H1 (cell line): Measurements from ENCODE around the gene SPRN. TPM values are rescaled to one million over a fixed set of nuclear protein-coding genes. Genes with fewer than 3 reads are reported as not detected.

Source experiments
- CTCF ChIA-PET: fragments of 300-600 bp; sonication (Branson Sonifier 250); formaldehyde crosslinking; loops from one replicate; lab custom pipeline; 2021; ENCODE audit not compliant: partially characterized antibody; lab: Charles Lee
- POLR2A ChIA-PET: fragments of 300-600 bp; sonication (Branson Sonifier 250); formaldehyde crosslinking; loops from one replicate; lab custom pipeline; 2021; ENCODE audit warnings: inconsistent platforms; ENCODE audit not compliant: partially characterized antibody; lab: Charles Lee
- DNase-seq, 2 experiments: peaks; one replicate each; pipeline versions ENCODE4 v3.0.0 to v3.0.0-alpha.2; 2010 to 2022; ENCODE audit warnings: low spot score in 2 of 2, low read depth in 1 of 2, mixed read lengths in 1 of 2
- FAIRE-seq: peaks from 2 replicates; lab custom pipeline; 2011; peaks lifted over from hg19 to GRCh38; lab: Jason Lieb, UNC
- H2AFZ ChIP-seq: 2 replicates; pipeline ENCODE4 v1.8.1; 2012; ENCODE audit warnings: low read length, inconsistent platforms
- H2AK5ac ChIP-seq: 2 replicates; pipeline ENCODE4 v1.6.1; 2013; ENCODE audit warnings: low read depth, low read length
- H2BK120ac ChIP-seq: replicated peaks from 2 replicates; pipeline ENCODE3; 2013; ENCODE audit warnings: low read depth, low read length, inconsistent platforms
- H2BK12ac ChIP-seq: 2 replicates; pipeline ENCODE4 v1.6.1; 2013; ENCODE audit warnings: low read depth, low read length
- H2BK15ac ChIP-seq: 2 replicates; pipeline ENCODE4 v1.6.1; 2013; ENCODE audit warnings: low read length
- H2BK20ac ChIP-seq: 2 replicates; pipeline ENCODE4 v1.6.1; 2013; ENCODE audit warnings: low read length
- H2BK5ac ChIP-seq: 2 replicates; pipeline ENCODE4 v1.6.1; 2013; ENCODE audit warnings: low read depth, low read length
- H3K14ac ChIP-seq: 2 replicates; pipeline ENCODE4 v1.6.1; 2013; ENCODE audit warnings: inconsistent platforms; ENCODE audit not compliant: insufficient read length
- H3K18ac ChIP-seq: 2 replicates; pipeline ENCODE4 v1.6.1; 2013; ENCODE audit warnings: low read length; ENCODE audit errors: extremely low read depth
- H3K23ac ChIP-seq: 2 replicates; pipeline ENCODE4 v1.6.1; 2013; ENCODE audit warnings: inconsistent platforms; ENCODE audit not compliant: insufficient read length
- H3K23me2 ChIP-seq: 2 replicates; pipeline ENCODE4 v1.6.1; 2013; ENCODE audit warnings: low read depth, low read length
- H3K27ac ChIP-seq: 2 replicates; pipeline ENCODE4 v1.6.1; 2011; ENCODE audit warnings: low read depth, low read length, inconsistent platforms
- H3K27me3 ChIP-seq, 4 experiments: replicated peaks in 1 of 4; 1 replicate in 1 of 4; 2 replicates in 3 of 4; pipeline versions ENCODE4 v1.6.1 to v1.8.1; 2011 to 2013; ENCODE audit warnings: low read length in 3 of 4, mild to moderate bottlenecking in 3 of 4, inconsistent platforms in 2 of 4, mixed read lengths in 2 of 4, moderate library complexity in 1 of 4; ENCODE audit not compliant: control insufficient read depth in 3 of 4, insufficient read depth in 3 of 4; ENCODE audit errors: extremely low read depth in 1 of 4
- H3K36me3 ChIP-seq, 4 experiments: 2 replicates each; pipeline versions ENCODE4 v1.6.1 to v1.8.1; 2011 to 2013; ENCODE audit warnings: mild to moderate bottlenecking in 4 of 4, low read length in 3 of 4, moderate library complexity in 2 of 4, control low read depth in 1 of 4, inconsistent platforms in 1 of 4; ENCODE audit not compliant: insufficient read depth in 4 of 4, control insufficient read depth in 2 of 4
- H3K4ac ChIP-seq: replicated peaks from 2 replicates; pipeline ENCODE3; 2013; ENCODE audit warnings: low read length, low read depth, mixed read lengths, inconsistent platforms; ENCODE audit not compliant: insufficient read length
- H3K4me1 ChIP-seq, 4 experiments: replicated peaks in 1 of 4; 1 replicate in 1 of 4; 2 replicates in 3 of 4; pipeline versions ENCODE4 v1.6.1 to v1.8.1; 2011 to 2013; ENCODE audit warnings: low read length in 3 of 4, inconsistent platforms in 2 of 4, mixed read lengths in 1 of 4; ENCODE audit not compliant: insufficient read depth in 4 of 4, control insufficient read depth in 3 of 4
- H3K4me2 ChIP-seq, 2 experiments: 2 replicates each; pipeline versions ENCODE4 v1.6.1 to v1.8.1; 2011 to 2013; ENCODE audit warnings: low read depth in 2 of 2, low read length in 2 of 2, control low read depth in 1 of 2, inconsistent platforms in 1 of 2, mild to moderate bottlenecking in 1 of 2; ENCODE audit not compliant: insufficient read depth in 1 of 2
- H3K4me3 ChIP-seq, 4 experiments: fragments of 200-600, 300-600 bp in 1 of 4; sonication (generic), shearing (Covaris generic), sonication (Bioruptor Twin) in 1 of 4; 2 replicates each; pipeline versions ENCODE4 v1.5.1 to v1.8.1; 2011 to 2016; ENCODE audit warnings: low read length in 4 of 4, low read depth in 3 of 4, control low read depth in 2 of 4, inconsistent platforms in 2 of 4, mild to moderate bottlenecking in 2 of 4, mixed read lengths in 1 of 4, moderate library complexity in 1 of 4; ENCODE audit not compliant: insufficient read depth in 2 of 4; ENCODE audit errors: extremely low read depth in 1 of 4
- H3K56ac ChIP-seq: replicated peaks from 2 replicates; pipeline ENCODE3; 2013; ENCODE audit warnings: low read depth, mild to moderate bottlenecking, mixed read lengths, low read length, inconsistent platforms; ENCODE audit not compliant: insufficient read length
- H3K79me1 ChIP-seq: 2 replicates; pipeline ENCODE4 v1.6.1; 2013; ENCODE audit warnings: low read depth, low read length, control low read depth
- H3K79me2 ChIP-seq, 2 experiments: 2 replicates each; pipeline versions ENCODE4 v1.6.1 to v1.8.1; 2012 to 2013; ENCODE audit warnings: low read length in 2 of 2, mild to moderate bottlenecking in 2 of 2, inconsistent platforms in 1 of 2; ENCODE audit not compliant: insufficient read depth in 2 of 2, control insufficient read depth in 1 of 2
- H3K9ac ChIP-seq, 4 experiments: replicated peaks in 1 of 4; 1 replicate in 1 of 4; 2 replicates in 3 of 4; pipeline versions ENCODE4 v1.6.1 to v1.8.1; 2011 to 2013; ENCODE audit warnings: low read depth in 3 of 4, low read length in 3 of 4, control low read depth in 2 of 4, mild to moderate bottlenecking in 2 of 4, moderate library complexity in 2 of 4, inconsistent platforms in 1 of 4; ENCODE audit errors: extremely low read depth in 1 of 4
- H3K9me3 ChIP-seq, 2 experiments: 2 replicates each; pipeline versions ENCODE4 v1.6.1 to v1.8.1; 2012 to 2013; ENCODE audit warnings: mild to moderate bottlenecking in 2 of 2, moderate library complexity in 2 of 2, control low read depth in 1 of 2, inconsistent platforms in 1 of 2, low read depth in 1 of 2, low read length in 1 of 2, mixed read lengths in 1 of 2; ENCODE audit not compliant: insufficient read depth in 2 of 2
- H4K20me1 ChIP-seq, 2 experiments: replicated peaks in 1 of 2; 2 replicates each; pipeline versions ENCODE3 to v1.8.1; 2011 to 2013; ENCODE audit warnings: inconsistent platforms in 2 of 2, low read length in 2 of 2, mild to moderate bottlenecking in 1 of 2; ENCODE audit not compliant: insufficient read depth in 2 of 2, control insufficient read depth in 1 of 2
- H4K5ac ChIP-seq: 2 replicates; pipeline ENCODE4 v1.6.1; 2013; ENCODE audit warnings: low read length, low read depth, mixed read lengths, inconsistent platforms; ENCODE audit not compliant: insufficient read length
- H4K8ac ChIP-seq: 2 replicates; pipeline ENCODE4 v1.8.0; 2013; ENCODE audit warnings: mild to moderate bottlenecking, moderate library complexity, low read length, inconsistent platforms; ENCODE audit not compliant: insufficient read depth; ENCODE audit errors: extremely low read depth
- H4K91ac ChIP-seq: replicated peaks from 2 replicates; pipeline ENCODE3; 2013; ENCODE audit warnings: low read length, mixed read lengths, inconsistent platforms; ENCODE audit not compliant: insufficient read length
- BCL11A ChIP-seq, 2 experiments: IDR thresholded peaks; one replicate each; pipeline ENCODE4 v1.6.1; 2011; ENCODE audit warnings: low read depth in 2 of 2, low read length in 2 of 2, mild to moderate bottlenecking in 2 of 2
- BRCA1 ChIP-seq: IDR thresholded peaks from 2 replicates; pipeline ENCODE4 v1.6.1; 2012; ENCODE audit warnings: low read depth, low read length, improper control_type of control experiment
- CHD2 ChIP-seq: IDR thresholded peaks from 2 replicates; pipeline ENCODE4 v1.6.1; 2012; ENCODE audit warnings: low read length, improper control_type of control experiment
- PHF8 ChIP-seq: fragments of 200-600 bp; sonication (generic); conservative IDR thresholded peaks from 2 replicates; pipeline ENCODE4 v1.7.1; 2012; ENCODE audit warnings: low read depth, mild to moderate bottlenecking, inconsistent platforms, low read length, moderate library complexity
- POLR2A ChIP-seq, 2 experiments: IDR thresholded peaks; 1 replicate in 1 of 2; 2 replicates in 1 of 2; pipeline ENCODE4 v1.6.1; 2011; ENCODE audit warnings: low read depth in 2 of 2, low read length in 2 of 2, mild to moderate bottlenecking in 2 of 2; ENCODE audit errors: control extremely low read depth in 1 of 2
- POLR2AphosphoS5 ChIP-seq: IDR thresholded peaks from 2 replicates; pipeline ENCODE4 v1.6.1; 2011; ENCODE audit warnings: low read depth, low read length
- RBBP5 ChIP-seq: IDR thresholded peaks from 2 replicates; pipeline ENCODE4 v1.7.1; 2012; ENCODE audit warnings: low read depth, mild to moderate bottlenecking, inconsistent platforms, low read length, moderate library complexity, borderline replicate concordance
- SIX5 ChIP-seq: IDR thresholded peaks from 2 replicates; pipeline ENCODE4 v1.6.1; 2011; ENCODE audit warnings: mild to moderate bottlenecking, low read depth, low read length
- SP1 ChIP-seq: IDR thresholded peaks from 2 replicates; pipeline ENCODE4 v1.6.1; 2011; ENCODE audit warnings: low read depth, low read length
- SUZ12 ChIP-seq: fragments of 200-600 bp; sonication (generic); IDR thresholded peaks from 2 replicates; pipeline ENCODE4 v1.6.1; 2012; ENCODE audit warnings: mild to moderate bottlenecking, inconsistent platforms, low read length, moderate library complexity, mixed read lengths
- TBP ChIP-seq: IDR thresholded peaks from 2 replicates; pipeline ENCODE4 v1.6.1; 2011; ENCODE audit warnings: low read depth, low read length, improper control_type of control experiment
- WGBS, 2 experiments: shearing (Covaris generic) in 1 of 2; methylation state at CpG; one replicate each; pipeline versions ENCODE4 v1.1.6 to v1.1.7; 2013 to 2015; ENCODE audit warnings: low lambda C conversion rate in 2 of 2, mixed read lengths in 2 of 2, inconsistent platforms in 1 of 2, low coverage in 1 of 2, missing lambda C conversion rate in 1 of 2; ENCODE audit not compliant: insufficient replicate concordance in 2 of 2, insufficient coverage in 1 of 2, insufficient read length in 1 of 2; ENCODE audit errors: extremely low coverage in 1 of 2, missing lambda C conversion rate in 1 of 2; 5-methylcytosine and 5-hydroxymethylcytosine counted together
- polyA plus RNA-seq, 7 experiments: library from polyadenylated mRNA; depleted of rRNA in 3 of 7; stranded (reverse) in 5 of 7; unstranded in 2 of 7; fragments of >200 nt in 5 of 7; fragments of 200-250 nt in 2 of 7; gene quantifications; 1 replicate in 5 of 7; 2 replicates in 1 of 7; 4 replicates in 1 of 7; pipeline versions ENCODE4 v1.2.1 to v1.2.3, GENCODE V29; 2011 to 2013; ENCODE audit warnings: missing spikeins in 2 of 7, mixed read lengths in 2 of 7
- total RNA-seq: library from RNA; stranded (reverse); fragmentation: NEBNext Ultra II Directional; extraction: Animal tissue kit (Norgen Biotek cat#: 25700); gene quantifications from 2 replicates; pipeline ENCODE4 v1.2.1, GENCODE V29; 2021
- TF ChIP-seq, protein P1 (sequence below): IDR thresholded peaks from 2 replicates; pipeline ENCODE4 v1.6.1; 2012; ENCODE audit warnings: inconsistent platforms

The SPRN gene
- total and polyA plus RNA-seq, 2 of the 8 experiments (the other 6 are each of a cell fraction or from before 2014, with no cell fraction given) = 0.23 to 0.24 TPM

DNA sequence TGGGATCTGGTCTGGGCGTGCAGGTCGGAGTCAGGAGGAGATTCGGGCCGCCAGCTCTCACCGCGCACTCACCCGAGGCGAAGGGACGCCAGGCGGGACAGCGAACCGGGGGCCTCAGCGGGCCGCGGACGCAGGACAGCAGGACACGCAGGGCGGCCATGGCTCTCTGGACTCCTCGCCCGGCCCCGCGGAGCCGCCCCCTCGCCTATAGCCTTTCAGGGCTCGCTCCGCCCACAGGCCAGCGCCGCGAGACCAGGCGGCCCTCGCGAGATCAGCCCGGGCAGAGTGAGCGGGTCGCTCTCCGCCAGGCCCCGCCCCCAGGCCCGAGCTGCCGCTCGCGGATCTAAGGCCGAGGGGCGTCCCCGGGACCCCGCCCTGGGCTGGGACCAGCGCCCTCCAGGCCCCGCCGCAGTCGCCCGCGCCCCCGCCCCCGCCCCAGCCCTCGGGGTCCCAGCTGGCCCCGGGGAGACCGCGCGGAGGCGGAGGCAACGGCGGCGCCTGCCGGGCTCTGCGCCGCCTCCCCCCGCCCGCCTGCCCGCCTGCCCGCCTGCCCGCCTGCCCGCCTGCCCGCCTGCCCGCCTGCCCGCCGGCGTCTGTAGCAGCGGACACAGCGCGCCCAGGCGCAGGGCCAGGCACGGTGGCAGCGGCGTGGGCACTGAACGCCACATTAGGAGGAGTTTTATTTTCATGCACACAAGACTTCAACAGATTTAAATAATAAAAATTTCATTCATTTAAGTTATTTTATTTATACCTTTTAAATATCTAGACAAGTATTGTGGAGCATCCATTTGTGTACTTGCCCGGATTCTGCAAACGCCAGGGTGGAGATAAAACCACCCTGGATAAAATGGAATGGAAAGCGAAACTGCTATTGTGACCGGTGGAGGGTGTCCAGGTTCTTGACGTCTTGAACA is 51.0 kb downstream of the SPRN start, which contains the start of gene ECHS1:
Gene ECHS1, minus strand, starts transcription at position 181 of the 917 bp plus-strand sequence. Its CDS starts 21 bp downstream, at position 160.
- Histone ChIP-seq H2BK20ac (no peak within 1 kb of the TSS), H3K9ac (peak within 1 kb of the TSS; percentile 76 to 93 (median 88); a peak in 6 of 7 replicates), H3K27ac (no peak within 1 kb of the TSS), H3K79me1 (peaks cover 7% of the 10 kb centered on the region), H2BK5ac (peak within 1 kb of the TSS; percentile 78; the same call in 1 of the 2 replicates), H3K18ac (peak within 1 kb of the TSS; percentile 60), H4K20me1 (peaks cover 3 to 14% of the 10 kb centered on the region in 2 experiments), H4K5ac (peak within 1 kb of the TSS; percentile 90), H2BK15ac (no peak within 1 kb of the TSS), H2BK12ac (no peak within 1 kb of the TSS), H2AFZ (no peak within 1 kb of the TSS; the same call in 1 of the 2 replicates), H3K9me3 (no peaks in the 10 kb centered on the region), H3K79me2 (peaks cover 0 to 3% of the 10 kb centered on the region in 2 experiments; a peak in 2 of 4 replicates), H3K23me2 (peaks cover 9% of the 10 kb centered on the region; the same call in 1 of the 2 replicates), H2BK120ac (no peak within 1 kb of the TSS), H3K27me3 (peaks cover 8 to 36% (median 27%) of the 10 kb centered on the region in 4 experiments), H3K4me2 (peak within 1 kb of the TSS; percentile 58 to 59), H4K8ac (peak within 1 kb of the TSS; percentile 92), H3K36me3 (peaks cover 9 to 20% (median 19%) of the 10 kb centered on the region in 4 experiments; a peak in 7 of 8 replicates), H3K14ac (no peak within 1 kb of the TSS), H3K56ac (peak within 1 kb of the TSS; percentile 92), H2AK5ac (no peak within 1 kb of the TSS), H3K4me1 (peaks cover 0 to 2% (median under 1%) of the 10 kb centered on the region in 4 experiments; a peak in 5 of 7 replicates), H4K91ac (no peak within 1 kb of the TSS), H3K23ac (no peak within 1 kb of the TSS), H3K4ac (no peak within 1 kb of the TSS), H3K4me3 (peak within 1 kb of the TSS; percentile 66 to 97 (median 73))
- 16% methylated on average over 26 of the region's 89 CpGs; no CpG with 5 or more reads in 1 of the 2 experiments for WGBS, 2 experiments
- DNase-seq = peak; percentile 73 to 99
- ChIA-PET POLR2A (interaction anchor here (0.9 to 1.9 kb wide), 3 partner anchors 12 to 26 kb away, joined by 3 to 8 read pairs (median 3); partner anchors contain the start of genes FUOM and PRAP1), CTCF (no interaction called here)
- FAIRE-seq = no peak
- TF ChIP-seq SP1 (no peak), POLR2A (IDR thresholded peaks at IDR 0.05; ENCODE audit: control extremely low read depth in 1 of 2, low read depth in 2 of 2, low read length in 2 of 2) (peak in 1 of 2 experiments; percentile 82; a peak in 2 of 3 replicates), POLR2AphosphoS5 (peak; percentile 64), SUZ12 (no peak), TBP (peak; percentile 60), BRCA1 (peak; percentile 96), RBBP5 (0 out of 2 replicates have a peak, but pooled peaks have one; percentile 29), SIX5 (no peak), BCL11A (IDR thresholded peaks at IDR 0.05; ENCODE audit: low read depth in 2 of 2, low read length in 2 of 2) (no peak), PHF8 (peak; percentile 86), CHD2 (peak; percentile 99)
- TF ChIP-seq, protein P1, sequence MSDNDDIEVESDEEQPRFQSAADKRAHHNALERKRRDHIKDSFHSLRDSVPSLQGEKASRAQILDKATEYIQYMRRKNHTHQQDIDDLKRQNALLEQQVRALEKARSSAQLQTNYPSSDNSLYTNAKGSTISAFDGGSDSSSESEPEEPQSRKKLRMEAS = peak; percentile 19
